Neural crest cell (in vitro differentiated cells): ENCODE measurements around the gene MYBPHL. TPM values are rescaled to one million over a fixed set of nuclear protein-coding genes. Genes with fewer than 3 reads are reported as not detected.

Source experiments
- DNase-seq: peaks from one replicate; pipeline ENCODE4 v3.0.0; 2021; ENCODE audit warnings: low read depth, mixed read lengths, low spot score
- H3K27ac Mint-ChIP-seq: one replicate; pipeline ENCODE4 v1.8.0; 2021; ENCODE audit warnings: mild to moderate bottlenecking, mixed read lengths; ENCODE audit not compliant: unreplicated experiment
- H3K27me3 Mint-ChIP-seq: 2 replicates; pipeline ENCODE4 v1.8.0; 2021; ENCODE audit warnings: low read depth, mild to moderate bottlenecking, mixed read lengths
- H3K36me3 Mint-ChIP-seq: 2 replicates; pipeline ENCODE4 v1.8.0; 2021; ENCODE audit warnings: low read depth, mild to moderate bottlenecking, mixed read lengths
- H3K4me1 Mint-ChIP-seq: 2 replicates; pipeline ENCODE4 v1.8.0; 2021; ENCODE audit warnings: mixed read lengths
- H3K4me3 Mint-ChIP-seq: one replicate; pipeline ENCODE4 v1.8.0; 2021; ENCODE audit warnings: mild to moderate bottlenecking, mixed read lengths
- H3K9me3 Mint-ChIP-seq: 2 replicates; pipeline ENCODE4 v1.8.0; 2021; ENCODE audit warnings: mixed read lengths
- CTCF ChIP-seq: fragments of 200-600 bp; sonication (generic); conservative IDR thresholded peaks from 2 replicates; pipeline ENCODE4 v1.5.0; 2021; ENCODE audit warnings: antibody characterized with exemption, mild to moderate bottlenecking
- total RNA-seq: library from RNA; stranded (reverse); gene quantifications from 2 replicates; pipeline ENCODE4 v1.2.1, GENCODE V29; 2021

The MYBPHL gene
- total RNA-seq, 1 donor from 2014 or later, result 0.82 TPM

GRCh38 chr1:109282497-109282951 lies 24.3 kb downstream of the MYBPHL start:
- peaks cover 7% of the 10 kb centered on the region for H3K36me3 Mint-ChIP-seq
- no peak for DNase-seq
- peaks cover 66% of the 10 kb centered on the region for H3K4me1 Mint-ChIP-seq
- TF ChIP-seq CTCF, result no peak
- no peaks in the 10 kb centered on the region for H3K27me3 Mint-ChIP-seq
- peak overlapping the region; percentile 99 for H3K4me3 Mint-ChIP-seq
- peak overlapping the region; percentile 91 for H3K27ac Mint-ChIP-seq
- H3K9me3 Mint-ChIP-seq, result peaks cover 2% of the 10 kb centered on the region

GRCh38 chr1:109281680-109282496 lies 24.9 kb downstream of the MYBPHL start:
- H3K27me3 Mint-ChIP-seq, result no peaks in the 10 kb centered on the region
- no peak for DNase-seq
- H3K4me3 Mint-ChIP-seq, result peak overlapping the region; percentile 99
- peaks cover 7% of the 10 kb centered on the region for H3K36me3 Mint-ChIP-seq
- peaks cover 1% of the 10 kb centered on the region for H3K9me3 Mint-ChIP-seq
- H3K27ac Mint-ChIP-seq, result no peak overlapping the region
- peaks cover 70% of the 10 kb centered on the region for H3K4me1 Mint-ChIP-seq
- no peak for TF ChIP-seq CTCF

DNA sequence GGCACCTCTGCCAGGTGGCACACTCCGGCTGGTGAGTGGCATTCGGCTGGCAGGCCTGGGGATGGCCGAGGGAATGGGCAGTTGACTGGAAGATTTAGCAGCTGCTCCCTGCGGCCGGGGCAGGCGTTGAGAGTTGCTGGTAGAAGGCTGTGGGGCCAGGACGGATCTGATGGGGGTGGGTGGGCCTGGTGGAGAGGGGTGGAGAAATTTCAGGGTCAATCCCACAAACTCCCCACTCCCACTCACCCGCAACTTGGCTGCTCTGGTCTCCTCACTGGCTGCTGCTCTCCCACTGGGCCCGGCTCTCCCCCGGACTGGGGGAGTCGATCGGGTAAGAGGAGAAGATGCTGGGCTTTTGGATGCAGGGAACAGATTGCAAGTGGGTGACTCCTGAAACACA lies 25.9 kb downstream of the MYBPHL start:
- Mint-ChIP-seq H3K4me3 (peak overlapping the region; percentile 99), H3K9me3 (no peaks in the 10 kb centered on the region), H3K27me3 (no peaks in the 10 kb centered on the region), H3K36me3 (peaks cover 7% of the 10 kb centered on the region), H3K27ac (no peak overlapping the region), H3K4me1 (peaks cover 71% of the 10 kb centered on the region)
- TF ChIP-seq CTCF, result no peak
- no peak for DNase-seq

- no peak for DNase-seq
- Mint-ChIP-seq H3K27me3 (no peaks in the 10 kb centered on the region), H3K4me3 (peak overlapping the region; percentile 85), H3K4me1 (peaks cover 73% of the 10 kb centered on the region), H3K9me3 (no peaks in the 10 kb centered on the region), H3K27ac (no peak overlapping the region), H3K36me3 (peaks cover 7% of the 10 kb centered on the region)
- TF ChIP-seq CTCF, result no peak
These were observed 27.1 kb downstream of the MYBPHL start for GRCh38 chr1:109279615-109280278.

DNA sequence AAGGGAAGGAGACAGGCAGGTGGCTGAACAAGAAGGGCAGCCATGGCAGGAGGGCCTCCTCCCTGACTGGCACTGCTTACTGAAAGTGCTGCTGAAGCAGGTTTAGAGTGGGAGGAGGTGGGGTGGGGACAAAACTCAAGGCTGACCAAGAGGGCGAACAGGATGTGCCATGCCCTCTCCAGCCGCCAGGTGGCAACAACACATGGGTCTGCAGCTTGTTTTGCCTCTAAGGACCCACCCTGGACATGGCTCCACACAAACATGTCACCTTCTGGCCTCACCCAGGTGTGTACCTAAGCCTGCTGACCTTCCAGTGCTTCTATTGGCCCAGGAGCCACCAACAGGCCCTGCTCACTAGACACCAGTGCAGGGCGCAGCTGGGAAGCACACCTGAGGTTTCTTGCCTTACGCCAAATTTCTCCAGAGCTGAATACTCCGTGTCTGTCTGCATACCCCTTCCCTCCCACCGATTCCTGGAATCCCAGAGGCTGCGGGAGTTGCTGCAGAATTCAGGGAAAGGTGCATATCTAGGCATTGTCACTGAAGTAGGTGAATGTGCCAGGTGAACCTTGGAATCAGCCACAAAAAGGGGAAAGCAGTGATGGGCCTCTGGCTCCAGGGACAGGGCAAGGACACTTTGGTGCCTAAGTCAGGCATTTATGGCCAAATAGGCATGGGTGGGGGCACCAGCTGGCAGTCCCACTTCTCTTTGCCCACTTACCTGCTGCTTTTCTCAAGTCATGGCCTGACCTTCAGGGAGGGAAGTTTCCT lies 29.2 kb downstream of the MYBPHL start:
- TF ChIP-seq CTCF, result peak; percentile 83
- Mint-ChIP-seq H3K36me3 (peaks cover 7% of the 10 kb centered on the region), H3K4me1 (peaks cover 64% of the 10 kb centered on the region), H3K27me3 (no peaks in the 10 kb centered on the region), H3K9me3 (no peaks in the 10 kb centered on the region), H3K27ac (no peak overlapping the region), H3K4me3 (peak overlapping the region; percentile 42)
- DNase-seq, result peak; percentile 78
